Measurements from ENCODE around the gene BMAL1.

The BMAL1 gene

DNA sequence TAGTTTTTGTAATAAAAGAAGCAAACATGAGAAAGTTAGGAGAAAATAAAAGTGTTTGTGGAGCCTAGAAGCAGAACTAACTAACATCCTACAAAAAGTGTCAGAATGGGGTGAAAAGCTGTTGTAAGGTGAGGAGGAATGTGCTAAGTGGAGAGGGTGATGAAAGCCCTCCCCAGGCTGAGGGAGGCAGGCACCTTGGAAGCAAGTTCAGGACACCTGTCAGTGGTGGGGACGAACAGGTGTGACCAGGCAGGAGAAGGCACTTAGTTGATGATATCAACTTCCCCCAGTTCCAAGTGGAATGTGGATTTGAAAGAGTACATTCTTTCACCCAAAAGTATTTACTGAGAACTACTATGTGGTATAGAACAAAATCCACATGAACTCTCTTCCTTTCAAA is 18.7 kb upstream of the BMAL1 start:
- no peaks in the 10 kb centered on the region for H3K79me2 ChIP-seq (ENCODE audit: control insufficient read depth, insufficient read depth, low read length)
- H3K4me2 ChIP-seq (ENCODE audit: low read length), result no peak overlapping the region
- H4K8ac ChIP-seq (ENCODE audit: low read depth, low read length), result no peak overlapping the region
- H3K27me3 ChIP-seq (ENCODE audit: insufficient read depth, low read length, poor library complexity), result no peaks in the 10 kb centered on the region
- H2BK15ac ChIP-seq (replicated peaks; ENCODE audit: low read depth), result no peak overlapping the region
- no peak overlapping the region for H3K27ac ChIP-seq (ENCODE audit: low read depth, low read length)
- no peak overlapping the region for H2BK120ac ChIP-seq (ENCODE audit: low read depth, low read length)
- H3K36me3 ChIP-seq (ENCODE audit: control insufficient read depth, insufficient read depth, low read length), result no peaks in the 10 kb centered on the region
- H3K18ac ChIP-seq (ENCODE audit: low read length), result no peak overlapping the region
- no peak overlapping the region for H3K4me3 ChIP-seq (ENCODE audit: low read length)
- no peak overlapping the region for H2AK5ac ChIP-seq (ENCODE audit: low read length)
- WGBS (ENCODE audit: extremely low coverage, insufficient coverage, low lambda C conversion rate), result no CpG with 5 or more reads among the region's 1 CpG
- peak; percentile 31 for DNase-seq
- H4K5ac ChIP-seq (ENCODE audit: low read length), result no peak overlapping the region
- H3K4ac ChIP-seq (ENCODE audit: low read depth, low read length), result no peak overlapping the region
- H3K4me1 ChIP-seq (ENCODE audit: control insufficient read depth, low read depth, low read length), result no peaks in the 10 kb centered on the region
- H3K9ac ChIP-seq (ENCODE audit: low read length), result no peak overlapping the region
- H3K23ac ChIP-seq (ENCODE audit: low read length), result no peak overlapping the region
- no peaks in the 10 kb centered on the region for H3K79me1 ChIP-seq (ENCODE audit: low read length)
- H2BK5ac ChIP-seq (ENCODE audit: low read length), result no peak overlapping the region
- no peak overlapping the region for H3K56ac ChIP-seq (ENCODE audit: low read length)

DNA sequence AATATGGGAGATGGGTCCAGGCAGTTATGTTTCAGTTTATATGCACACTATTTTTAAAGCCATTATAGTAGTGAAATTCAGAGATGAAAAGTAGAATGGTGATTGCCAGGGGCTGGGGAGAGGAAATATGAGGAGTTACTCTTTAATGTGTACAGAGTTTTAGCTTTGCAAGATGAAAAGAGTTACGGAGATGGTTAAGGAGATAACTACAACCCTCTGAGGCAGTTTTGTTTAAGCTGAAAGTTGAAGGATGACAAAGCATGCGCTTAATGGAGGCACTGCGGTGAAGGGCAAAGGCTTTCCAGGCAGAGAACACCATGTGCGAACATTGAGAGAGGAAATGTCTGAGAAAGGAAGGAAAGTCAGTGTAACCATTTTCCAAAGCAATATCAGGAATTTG is 18.2 kb upstream of the BMAL1 start:
- H3K4me2 ChIP-seq (ENCODE audit: low read length), result no peak overlapping the region
- no peaks in the 10 kb centered on the region for H3K36me3 ChIP-seq (ENCODE audit: control insufficient read depth, insufficient read depth, low read length)
- H3K9ac ChIP-seq (ENCODE audit: low read length), result no peak overlapping the region
- no peak overlapping the region for H2BK15ac ChIP-seq (replicated peaks; ENCODE audit: low read depth)
- H2BK5ac ChIP-seq (ENCODE audit: low read length), result no peak overlapping the region
- H3K4ac ChIP-seq (ENCODE audit: low read depth, low read length), result no peak overlapping the region
- no peak overlapping the region for H3K27ac ChIP-seq (ENCODE audit: low read depth, low read length)
- DNase-seq, result no peak
- H3K23ac ChIP-seq (ENCODE audit: low read length), result no peak overlapping the region
- no peak overlapping the region for H4K5ac ChIP-seq (ENCODE audit: low read length)
- WGBS (ENCODE audit: extremely low coverage, insufficient coverage, low lambda C conversion rate), result no CpG with 5 or more reads among the region's 4 CpGs
- no peaks in the 10 kb centered on the region for H3K4me1 ChIP-seq (ENCODE audit: control insufficient read depth, low read depth, low read length)
- no peak overlapping the region for H3K56ac ChIP-seq (ENCODE audit: low read length)
- H3K4me3 ChIP-seq (ENCODE audit: low read length), result no peak overlapping the region
- H2AK5ac ChIP-seq (ENCODE audit: low read length), result no peak overlapping the region
- no peak overlapping the region for H4K8ac ChIP-seq (ENCODE audit: low read depth, low read length)
- no peak overlapping the region for H3K18ac ChIP-seq (ENCODE audit: low read length)
- no peaks in the 10 kb centered on the region for H3K79me2 ChIP-seq (ENCODE audit: control insufficient read depth, insufficient read depth, low read length)
- no peak overlapping the region for H2BK120ac ChIP-seq (ENCODE audit: low read depth, low read length)
- H3K27me3 ChIP-seq (ENCODE audit: insufficient read depth, low read length, poor library complexity), result no peaks in the 10 kb centered on the region
- H3K79me1 ChIP-seq (ENCODE audit: low read length), result no peaks in the 10 kb centered on the region

DNA sequence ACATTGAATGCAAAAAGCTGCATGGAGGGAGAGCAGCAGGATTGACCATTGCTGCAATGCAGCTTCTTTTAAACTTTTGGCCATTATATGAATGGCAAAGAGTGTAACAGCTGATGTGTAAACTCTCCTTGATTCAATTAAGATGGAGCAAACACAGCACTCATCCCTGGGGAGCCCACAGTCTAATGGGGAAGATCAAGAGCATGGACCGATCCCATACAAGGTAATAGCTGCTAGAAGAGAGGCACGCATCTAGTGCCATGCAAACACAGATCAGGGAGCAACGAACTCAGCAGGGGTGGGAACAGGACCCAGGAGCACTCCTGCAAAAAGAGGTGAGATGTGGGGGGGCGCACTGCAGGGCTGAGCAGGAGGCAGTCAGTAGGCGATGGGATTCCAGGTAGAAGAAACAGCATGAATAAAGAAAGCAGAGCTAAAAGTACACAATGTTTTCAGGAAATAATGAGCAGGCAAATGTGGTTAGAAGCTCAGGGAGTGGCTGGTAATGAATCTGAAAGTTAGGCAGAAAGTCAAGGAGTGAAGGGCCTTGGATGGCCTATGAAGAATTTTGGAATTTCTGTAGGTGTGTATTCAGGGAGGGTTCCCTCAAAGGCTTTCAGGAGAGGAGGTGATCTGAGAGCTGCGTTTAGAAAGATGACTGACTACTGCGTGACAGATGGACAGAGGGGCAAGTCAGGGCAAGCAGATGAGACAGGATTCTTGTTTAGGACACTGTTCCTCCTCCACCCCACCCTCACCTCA is 17.2 kb upstream of the BMAL1 start:
- Histone ChIP-seq H3K79me1 (ENCODE audit: low read length) (no peaks in the 10 kb centered on the region), H2AK5ac (ENCODE audit: low read length) (no peak overlapping the region), H3K18ac (ENCODE audit: low read length) (no peak overlapping the region), H4K8ac (ENCODE audit: low read depth, low read length) (no peak overlapping the region), H3K27ac (ENCODE audit: low read depth, low read length) (no peak overlapping the region), H3K56ac (ENCODE audit: low read length) (no peak overlapping the region), H3K79me2 (ENCODE audit: control insufficient read depth, insufficient read depth, low read length) (no peaks in the 10 kb centered on the region), H3K9ac (ENCODE audit: low read length) (no peak overlapping the region), H3K4me3 (ENCODE audit: low read length) (no peak overlapping the region), H3K36me3 (ENCODE audit: control insufficient read depth, insufficient read depth, low read length) (no peaks in the 10 kb centered on the region), H2BK5ac (ENCODE audit: low read length) (no peak overlapping the region), H3K4me2 (ENCODE audit: low read length) (no peak overlapping the region), H3K4me1 (ENCODE audit: control insufficient read depth, low read depth, low read length) (no peaks in the 10 kb centered on the region), H3K23ac (ENCODE audit: low read length) (no peak overlapping the region), H2BK120ac (ENCODE audit: low read depth, low read length) (no peak overlapping the region), H3K27me3 (ENCODE audit: insufficient read depth, low read length, poor library complexity) (no peaks in the 10 kb centered on the region), H3K4ac (ENCODE audit: low read depth, low read length) (no peak overlapping the region), H4K5ac (ENCODE audit: low read length) (no peak overlapping the region), H2BK15ac (replicated peaks; ENCODE audit: low read depth) (no peak overlapping the region)
- no CpG with 5 or more reads among the region's 7 CpGs for WGBS (ENCODE audit: extremely low coverage, insufficient coverage, low lambda C conversion rate)
- no peak for DNase-seq

DNA sequence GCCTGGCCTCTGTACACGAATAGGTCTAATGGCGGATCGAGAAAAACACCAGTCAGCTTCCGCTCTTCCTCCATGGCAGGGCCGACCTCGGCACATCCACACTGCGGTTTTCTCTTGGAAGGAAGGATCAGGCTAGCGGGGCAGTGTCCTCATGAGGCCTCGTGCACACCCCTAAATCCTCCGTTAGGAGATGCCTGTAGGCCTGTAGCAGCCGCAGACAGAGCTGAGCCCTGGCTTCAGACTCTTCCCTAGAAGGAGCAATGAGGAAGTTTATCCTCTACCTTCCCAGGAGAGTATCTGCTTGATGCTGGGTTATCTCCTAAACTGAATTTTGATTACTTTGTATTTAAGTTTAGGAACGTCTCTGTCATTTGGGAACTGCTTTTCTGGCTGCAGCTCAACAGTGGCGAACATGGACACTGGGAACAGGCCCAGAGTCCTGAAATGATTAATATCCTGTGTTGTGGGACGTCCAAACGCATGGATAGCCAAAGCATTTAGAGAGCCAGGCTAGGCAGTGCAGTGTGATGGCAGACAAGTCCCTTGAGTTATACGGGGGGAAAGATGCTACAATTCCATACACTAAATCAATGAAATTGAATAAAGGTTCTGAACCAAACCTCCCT is 16.5 kb upstream of the BMAL1 start:
- Histone ChIP-seq H2BK5ac (ENCODE audit: low read length) (no peak overlapping the region), H4K8ac (ENCODE audit: low read depth, low read length) (no peak overlapping the region), H3K27me3 (ENCODE audit: insufficient read depth, low read length, poor library complexity) (no peaks in the 10 kb centered on the region), H3K4me1 (ENCODE audit: control insufficient read depth, low read depth, low read length) (no peaks in the 10 kb centered on the region), H3K27ac (ENCODE audit: low read depth, low read length) (no peak overlapping the region), H3K23ac (ENCODE audit: low read length) (no peak overlapping the region), H3K56ac (ENCODE audit: low read length) (no peak overlapping the region), H2BK120ac (ENCODE audit: low read depth, low read length) (no peak overlapping the region), H3K9ac (ENCODE audit: low read length) (no peak overlapping the region), H3K4me2 (ENCODE audit: low read length) (no peak overlapping the region), H2BK15ac (replicated peaks; ENCODE audit: low read depth) (no peak overlapping the region), H4K5ac (ENCODE audit: low read length) (no peak overlapping the region), H3K4ac (ENCODE audit: low read depth, low read length) (no peak overlapping the region), H3K36me3 (ENCODE audit: control insufficient read depth, insufficient read depth, low read length) (no peaks in the 10 kb centered on the region), H3K18ac (ENCODE audit: low read length) (no peak overlapping the region), H2AK5ac (ENCODE audit: low read length) (no peak overlapping the region), H3K79me2 (ENCODE audit: control insufficient read depth, insufficient read depth, low read length) (no peaks in the 10 kb centered on the region), H3K79me1 (ENCODE audit: low read length) (no peaks in the 10 kb centered on the region), H3K4me3 (ENCODE audit: low read length) (no peak overlapping the region)
- WGBS (ENCODE audit: extremely low coverage, insufficient coverage, low lambda C conversion rate), result no CpG with 5 or more reads among the region's 16 CpGs
- DNase-seq, result no peak

DNA sequence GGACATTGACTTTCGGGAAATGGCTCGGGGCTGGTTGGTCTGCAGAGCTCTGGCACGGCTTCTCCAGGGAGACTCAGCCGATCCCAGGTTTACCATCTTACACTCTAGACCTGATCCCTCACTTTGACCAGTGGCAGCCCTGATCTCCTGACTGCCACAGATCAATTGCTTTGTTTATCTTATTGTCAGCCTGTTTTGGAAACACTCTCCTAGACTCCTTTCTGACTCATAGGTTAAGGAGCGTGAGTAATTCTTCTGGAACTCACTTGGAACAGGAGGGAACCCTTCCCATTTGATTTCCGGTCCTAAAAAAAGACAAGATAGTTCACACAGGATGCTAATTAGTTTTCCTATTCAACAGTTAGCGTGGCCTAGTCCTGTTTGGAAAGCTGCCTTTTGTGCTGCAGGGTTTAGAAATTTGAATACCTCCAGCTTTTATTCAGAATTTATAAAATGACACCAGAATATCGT is 16.0 kb upstream of the BMAL1 start:
- no peak overlapping the region for H3K27ac ChIP-seq (ENCODE audit: low read depth, low read length)
- no peak overlapping the region for H3K4me2 ChIP-seq (ENCODE audit: low read length)
- H3K56ac ChIP-seq (ENCODE audit: low read length), result no peak overlapping the region
- no peaks in the 10 kb centered on the region for H3K79me1 ChIP-seq (ENCODE audit: low read length)
- no peak overlapping the region for H3K18ac ChIP-seq (ENCODE audit: low read length)
- H3K27me3 ChIP-seq (ENCODE audit: insufficient read depth, low read length, poor library complexity), result no peaks in the 10 kb centered on the region
- no peak overlapping the region for H3K9ac ChIP-seq (ENCODE audit: low read length)
- H3K36me3 ChIP-seq (ENCODE audit: control insufficient read depth, insufficient read depth, low read length), result no peaks in the 10 kb centered on the region
- H3K79me2 ChIP-seq (ENCODE audit: control insufficient read depth, insufficient read depth, low read length), result no peaks in the 10 kb centered on the region
- no peak overlapping the region for H2BK15ac ChIP-seq (replicated peaks; ENCODE audit: low read depth)
- H4K8ac ChIP-seq (ENCODE audit: low read depth, low read length), result no peak overlapping the region
- DNase-seq, result peak; percentile 88
- H2BK5ac ChIP-seq (ENCODE audit: low read length), result no peak overlapping the region
- H3K4me1 ChIP-seq (ENCODE audit: control insufficient read depth, low read depth, low read length), result no peaks in the 10 kb centered on the region
- no peak overlapping the region for H4K5ac ChIP-seq (ENCODE audit: low read length)
- WGBS (ENCODE audit: extremely low coverage, insufficient coverage, low lambda C conversion rate), result no CpG with 5 or more reads among the region's 8 CpGs
- H3K4me3 ChIP-seq (ENCODE audit: low read length), result no peak overlapping the region
- H3K23ac ChIP-seq (ENCODE audit: low read length), result no peak overlapping the region
- no peak overlapping the region for H2AK5ac ChIP-seq (ENCODE audit: low read length)
- H2BK120ac ChIP-seq (ENCODE audit: low read depth, low read length), result no peak overlapping the region
- H3K4ac ChIP-seq (ENCODE audit: low read depth, low read length), result no peak overlapping the region

Measured in mesendoderm (in vitro differentiated cells).